NK-92 treated with Interleukin-12 subunit alpha and Interleukin-12 subunit beta, amount 100 ng/mL, for 24 hours (cell line): Measurements from ENCODE around the gene PLAC9.
A peak's percentile ranks its signal among the peaks of the same experiment; 100 is the strongest.

Experiments
- DNase-seq: peaks from one replicate; lab custom pipeline; 2025; lab: John Stamatoyannopoulos, UW

PLAC9 gene

DNA sequence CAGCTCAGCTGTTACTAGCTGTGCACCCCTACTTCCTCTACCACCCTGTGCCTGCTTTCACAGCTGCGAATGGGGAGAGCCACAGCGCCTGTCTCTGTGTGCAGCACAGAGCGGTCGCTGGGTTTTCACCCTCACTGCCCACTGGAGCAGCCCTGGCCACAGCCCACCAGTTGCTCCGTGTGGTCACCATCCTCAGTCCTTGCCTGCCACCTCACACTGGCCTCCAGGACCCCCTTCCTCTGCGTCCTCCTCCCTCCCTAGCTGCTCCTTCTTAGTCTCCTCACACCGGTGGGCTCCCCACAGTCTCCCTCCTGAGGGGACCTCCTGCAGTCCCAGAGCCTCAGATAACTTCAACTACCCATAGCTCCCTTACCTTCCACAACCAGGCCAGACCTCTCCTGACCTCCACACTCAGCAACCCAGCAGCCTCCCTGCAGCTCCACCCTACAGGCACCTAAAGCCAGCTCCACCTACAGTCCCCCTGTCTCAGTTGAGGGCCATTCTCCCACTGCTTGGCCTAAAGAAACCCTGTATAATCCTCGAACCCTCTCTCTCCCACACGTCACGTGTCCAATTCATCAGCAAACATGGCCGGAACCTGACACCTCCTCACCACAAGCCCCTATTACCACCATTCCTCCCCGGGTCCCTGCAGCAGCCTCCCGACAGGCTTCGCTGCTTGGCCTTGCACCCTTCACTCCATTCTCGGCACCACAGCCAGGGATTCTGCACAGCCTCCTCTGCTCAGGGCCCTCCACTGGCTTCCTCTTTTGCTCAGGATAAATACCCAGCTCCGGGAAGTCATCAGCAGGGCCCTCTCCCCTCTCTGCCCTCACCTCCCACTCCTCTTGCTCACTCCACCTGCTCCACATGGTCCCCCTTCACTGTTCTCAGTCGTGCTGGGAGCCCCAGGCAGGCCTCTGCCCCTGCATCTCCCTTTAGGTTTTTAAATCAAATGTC, 28.1 kb downstream of the PLAC9 start:
- DNase-seq = no peak

DNA sequence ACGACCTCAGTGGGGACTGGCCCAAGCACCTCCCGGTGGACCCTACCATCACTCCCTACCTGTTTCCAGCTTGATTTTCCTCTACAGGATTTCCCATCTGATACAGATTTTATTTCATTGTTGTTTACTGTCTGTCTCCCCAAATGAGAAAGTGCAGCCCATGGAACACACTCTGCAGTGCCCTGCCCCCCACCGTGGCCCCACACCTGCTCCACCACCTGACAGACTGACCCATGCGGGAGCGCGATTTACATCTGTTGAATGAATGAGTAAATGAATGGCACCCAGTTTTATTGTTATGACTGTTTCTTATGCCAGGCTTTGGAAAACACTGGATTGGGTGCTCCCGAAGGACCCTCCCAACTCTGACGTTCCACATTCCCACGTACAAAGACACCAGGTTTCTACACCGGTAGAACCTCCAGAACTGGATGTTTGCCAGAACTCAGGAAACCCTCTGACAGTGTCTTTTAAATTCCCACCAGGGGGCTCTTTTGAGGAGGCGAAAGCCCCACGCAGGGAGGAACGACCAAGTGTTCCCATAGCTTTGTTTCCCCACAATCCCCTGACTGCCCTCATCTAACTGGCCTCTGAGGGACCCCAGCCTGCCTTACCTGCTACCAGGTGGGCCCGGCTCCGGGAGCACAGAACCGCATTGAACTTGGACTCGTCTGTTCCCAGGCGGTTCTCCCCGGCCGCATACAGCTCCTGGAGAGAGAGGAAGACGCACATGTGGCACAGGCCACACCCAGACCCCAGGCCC, 29.0 kb downstream of the PLAC9 start:
- DNase-seq = no peak

DNA sequence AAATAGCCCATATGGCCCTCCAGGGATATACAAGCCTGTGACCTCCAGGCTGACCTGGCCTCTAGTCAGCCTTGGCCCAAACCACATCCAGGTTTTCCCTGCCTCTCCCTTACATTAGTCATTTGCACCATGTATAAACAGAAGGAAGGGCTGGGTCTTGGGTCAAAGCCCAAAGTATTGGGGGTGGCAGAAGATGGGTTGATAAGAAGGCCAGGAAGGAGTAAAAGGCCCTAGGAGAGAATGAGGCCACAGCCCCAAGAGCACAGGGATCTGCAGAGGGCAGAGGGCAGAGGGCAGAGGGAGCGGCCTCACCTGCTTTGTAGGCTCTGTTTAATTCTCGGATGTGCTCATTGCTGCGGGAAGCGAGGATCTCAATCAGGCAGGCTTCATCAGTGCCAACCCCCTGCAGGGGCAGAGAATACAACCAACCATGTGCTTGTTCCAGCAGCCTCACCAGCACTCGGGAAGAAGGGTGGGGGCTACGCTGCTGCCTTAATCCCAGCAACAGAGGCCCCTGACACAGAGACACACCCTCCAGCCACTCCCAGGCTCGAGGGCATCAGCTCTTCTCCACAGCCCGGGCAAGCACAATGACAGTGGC, 31.3 kb downstream of the PLAC9 start:
- DNase-seq = no peak

DNA sequence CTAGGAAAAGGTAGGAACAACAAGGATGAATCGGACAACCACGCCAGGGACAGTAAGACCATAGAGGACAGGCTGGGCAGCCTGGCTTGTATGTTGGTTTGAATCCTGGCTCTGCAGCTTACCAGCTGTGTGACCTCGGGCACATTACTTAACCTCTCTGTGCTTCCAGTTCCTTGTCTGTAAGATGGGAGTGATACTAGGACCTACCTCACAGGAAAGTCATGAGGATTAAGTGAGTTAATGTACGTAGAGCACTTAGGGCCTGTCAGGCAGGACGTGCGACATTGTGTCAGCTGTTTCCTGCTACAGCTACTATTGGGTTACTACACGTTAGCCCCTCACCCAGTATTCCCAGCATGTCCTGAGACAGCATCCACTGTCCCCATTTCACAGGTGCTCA, 32.1 kb downstream of the PLAC9 start:
- no peak for DNase-seq

DNA sequence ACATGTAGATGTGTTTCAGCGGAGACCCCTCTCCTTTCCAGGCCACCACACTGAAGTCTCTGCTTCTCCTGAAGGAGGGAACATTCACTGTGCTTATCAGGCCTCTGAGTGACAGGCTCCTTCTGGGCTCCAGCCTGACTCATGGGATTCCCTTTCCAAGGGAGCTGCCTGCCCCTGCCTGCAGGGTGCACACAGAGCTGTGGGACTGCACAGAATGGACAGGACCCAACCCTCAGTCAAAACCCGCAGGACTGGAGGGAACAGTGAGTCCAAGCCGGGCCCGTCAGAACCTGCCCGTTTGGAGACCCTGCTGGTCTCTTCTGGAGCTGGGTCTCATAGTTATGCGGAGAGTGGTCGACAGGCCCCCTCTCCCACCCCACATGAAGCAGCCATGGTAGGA, 32.6 kb downstream of the PLAC9 start:
- no peak for DNase-seq

DNA sequence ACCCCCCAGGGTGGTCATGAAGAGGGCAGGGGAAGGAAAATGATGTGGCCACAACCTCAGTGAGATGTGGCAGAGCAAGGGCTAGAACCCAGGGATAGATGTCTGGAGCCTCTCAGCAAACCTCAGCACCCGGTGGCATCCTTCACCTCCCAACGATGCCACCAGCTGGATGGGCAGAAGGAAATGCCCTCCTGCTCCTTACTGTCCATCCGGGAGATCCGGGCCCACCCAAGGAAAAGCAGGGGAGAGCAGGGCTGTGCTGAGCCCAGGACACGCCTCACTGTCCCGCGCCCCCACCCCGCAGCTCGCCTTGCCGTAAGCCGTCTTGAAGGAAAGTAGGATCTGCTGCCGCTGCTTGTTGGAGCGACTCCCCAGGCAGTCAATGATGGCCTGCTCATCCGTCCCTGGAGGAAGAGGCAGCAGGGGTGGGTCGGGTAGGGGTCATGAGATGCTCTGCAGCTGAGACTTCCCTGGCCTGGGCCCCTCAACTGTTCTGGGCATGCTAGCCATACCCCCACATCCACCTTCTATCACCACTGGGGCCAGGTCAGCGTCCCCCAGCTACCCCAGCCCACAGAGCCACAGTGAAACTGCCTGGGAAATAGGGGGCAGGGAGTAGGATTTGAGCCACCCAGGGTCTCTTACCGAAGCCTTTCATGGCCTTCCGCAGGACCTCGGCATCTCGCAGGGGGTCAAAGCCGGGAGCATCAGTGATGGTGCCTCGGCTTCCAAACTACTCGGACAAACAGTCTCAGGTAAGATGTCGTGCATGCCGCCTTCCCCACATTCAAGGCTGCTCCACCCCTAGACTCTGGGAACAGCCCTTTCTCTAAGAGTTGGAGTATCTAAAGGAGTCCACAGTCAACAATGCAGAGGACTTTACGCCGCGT, 34.3 kb downstream of the PLAC9 start:
- no peak for DNase-seq

DNA sequence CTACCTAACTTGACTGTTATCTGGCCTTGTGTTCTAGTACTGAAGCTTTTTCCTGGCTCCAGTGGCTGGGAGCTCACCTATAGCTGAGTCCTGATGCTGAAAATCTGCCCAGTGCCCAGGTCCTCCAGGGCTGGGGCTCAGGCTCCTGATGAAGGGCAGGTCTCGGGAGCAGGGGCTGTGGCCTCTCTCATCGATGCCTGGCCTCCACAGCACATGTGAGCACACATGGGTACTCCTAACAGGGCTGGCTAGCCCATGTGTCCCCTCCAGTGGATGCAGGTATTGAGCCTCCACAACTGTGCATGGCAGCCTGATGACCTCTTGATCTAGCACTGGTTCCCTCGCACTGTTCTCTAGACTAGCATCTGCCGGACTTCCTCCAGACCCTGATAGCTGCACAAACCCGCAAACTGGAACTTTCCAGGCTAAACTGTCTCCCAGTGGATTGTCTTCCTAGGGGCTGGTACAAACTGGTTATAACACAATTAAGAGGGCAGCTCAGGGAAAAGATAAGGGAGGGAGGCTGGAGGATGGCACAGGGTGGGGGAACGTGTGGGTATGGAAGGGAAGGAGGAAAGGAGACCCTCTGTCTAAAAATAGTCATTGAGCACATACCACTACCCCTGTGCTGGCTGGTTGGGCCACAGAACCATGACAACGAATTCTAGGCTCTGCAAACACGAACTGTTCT, 35.1 kb downstream of the PLAC9 start:
- no peak for DNase-seq

DNA sequence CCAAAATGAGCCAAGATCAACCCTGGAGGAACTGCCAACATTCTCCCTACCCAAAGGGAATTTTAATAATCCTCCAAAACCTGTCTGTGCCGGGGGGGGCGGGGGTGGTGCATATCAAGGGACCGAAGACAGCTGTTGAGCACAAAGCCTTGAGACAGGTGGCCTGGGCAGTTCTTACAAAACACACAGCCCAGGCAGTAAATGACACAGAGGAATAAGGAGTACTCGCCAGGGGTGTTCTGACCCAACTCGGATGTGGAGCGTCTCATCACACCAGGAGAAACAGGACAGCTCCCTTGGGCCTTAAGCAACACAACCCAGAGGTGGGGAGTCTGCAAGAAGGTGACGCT, 35.6 kb downstream of the PLAC9 start:
- DNase-seq = no peak

DNA sequence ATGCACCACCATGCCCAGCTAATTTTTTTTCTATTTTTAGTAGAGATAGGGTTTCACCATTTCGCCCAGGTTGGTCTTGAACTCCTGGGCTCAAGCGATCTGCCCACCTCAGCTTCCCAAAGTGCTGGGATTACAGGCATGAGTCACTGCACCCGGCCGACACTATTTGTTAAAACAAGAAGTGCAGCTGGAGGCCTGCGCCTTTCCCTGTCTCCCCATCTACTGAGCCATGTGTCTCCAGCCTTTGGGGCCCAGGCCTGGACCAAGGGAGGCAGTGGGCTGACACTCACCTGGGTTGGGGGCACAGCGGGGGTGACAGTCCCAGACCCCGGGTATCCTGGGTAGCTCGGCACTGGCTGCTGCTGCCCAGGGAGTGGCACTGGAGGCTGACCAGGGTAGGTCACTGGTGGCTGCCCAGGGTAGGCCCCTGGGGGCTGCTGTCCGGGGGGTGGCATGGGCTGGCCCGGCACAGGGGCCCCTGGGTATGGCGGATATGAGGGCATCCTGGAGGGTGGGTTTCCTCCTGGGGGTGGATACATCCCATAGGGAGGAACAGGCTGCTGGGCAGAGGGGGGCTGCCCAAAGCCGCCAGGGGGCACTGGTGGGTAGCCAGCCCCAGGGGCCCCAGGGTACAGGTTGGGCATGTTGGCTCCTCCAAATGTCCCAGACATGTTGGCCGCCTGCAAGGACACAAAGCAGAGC, 36.3 kb downstream of the PLAC9 start:
- peak; percentile 7 for DNase-seq

DNA sequence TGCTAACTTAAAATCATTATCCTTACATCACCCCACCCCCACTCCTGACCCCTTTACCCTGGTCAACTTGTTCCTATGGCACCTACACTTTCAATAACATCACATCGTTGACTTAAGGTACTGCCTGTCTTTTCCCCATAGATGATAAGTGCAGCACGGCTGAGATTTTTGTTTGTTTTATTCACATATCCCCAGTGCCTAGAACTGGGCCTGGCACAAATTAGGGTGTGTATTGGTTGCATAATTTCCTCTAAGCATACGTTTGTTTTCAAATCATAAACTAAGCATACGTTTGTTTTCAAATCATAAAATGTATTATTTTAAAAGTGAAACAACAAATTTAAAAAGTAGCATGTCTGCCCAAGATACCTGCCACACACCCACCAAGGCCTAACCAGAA, 37.5 kb downstream of the PLAC9 start:
- DNase-seq = no peak

DNA sequence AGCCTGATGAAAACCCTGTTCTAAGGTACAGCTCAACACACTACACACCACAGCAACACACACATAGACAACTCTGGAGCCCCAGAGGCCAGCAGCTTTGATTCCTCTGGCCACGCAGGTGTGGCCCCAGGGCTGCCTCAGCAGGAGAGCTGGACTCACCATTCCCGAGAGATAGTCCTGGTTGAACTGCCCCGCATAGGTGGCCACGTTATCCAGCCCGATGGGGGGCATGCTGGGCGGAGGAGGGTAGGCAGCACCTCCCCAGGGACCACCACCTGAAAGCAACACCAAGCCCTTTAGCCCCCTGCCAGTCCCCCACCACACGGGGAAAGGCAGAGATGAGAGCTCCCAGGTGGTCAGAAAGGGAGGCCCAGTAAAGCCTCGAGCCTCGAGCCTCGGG, 38.1 kb downstream of the PLAC9 start:
- no peak for DNase-seq

DNA sequence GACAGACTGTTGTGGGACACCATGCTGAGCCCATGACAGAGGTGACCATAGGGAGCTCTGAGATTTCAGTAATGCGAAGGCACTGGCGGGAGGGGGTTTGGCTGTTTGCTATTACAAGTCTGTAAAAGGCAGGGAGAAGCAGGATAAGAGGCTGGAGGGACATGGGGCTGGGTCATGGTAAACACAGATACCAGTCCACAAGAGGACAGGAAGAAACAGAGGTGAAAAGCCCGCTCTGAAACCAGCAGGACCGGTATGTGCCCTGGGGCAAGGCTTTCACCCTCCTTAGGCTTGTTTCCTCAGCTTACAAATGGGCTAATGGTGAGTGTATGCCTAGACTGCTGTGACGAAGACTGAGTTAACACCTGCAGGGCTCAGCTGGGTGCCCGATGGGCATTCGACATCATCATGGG, 38.7 kb downstream of the PLAC9 start:
- no peak for DNase-seq

DNA sequence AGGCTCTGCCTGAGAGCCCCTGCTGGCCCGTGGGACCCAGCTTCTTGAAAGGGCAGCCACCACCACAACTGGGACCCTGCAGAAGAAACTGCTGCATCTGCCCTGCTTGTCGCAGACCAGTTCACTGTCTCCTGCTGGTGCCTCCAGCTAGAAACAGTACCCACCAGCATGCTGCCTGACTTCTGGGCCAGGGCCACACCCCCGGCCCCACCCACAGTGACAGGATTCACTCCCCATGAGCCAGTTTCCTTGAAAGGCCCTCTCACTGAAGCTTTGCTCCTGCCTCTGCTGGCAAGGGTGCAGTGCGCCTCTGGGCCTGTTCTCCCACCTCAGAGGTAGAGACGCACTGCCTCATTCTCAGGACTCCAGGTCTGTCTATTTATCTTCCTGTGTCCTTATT, 40.4 kb downstream of the PLAC9 start:
- DNase-seq = no peak

DNA sequence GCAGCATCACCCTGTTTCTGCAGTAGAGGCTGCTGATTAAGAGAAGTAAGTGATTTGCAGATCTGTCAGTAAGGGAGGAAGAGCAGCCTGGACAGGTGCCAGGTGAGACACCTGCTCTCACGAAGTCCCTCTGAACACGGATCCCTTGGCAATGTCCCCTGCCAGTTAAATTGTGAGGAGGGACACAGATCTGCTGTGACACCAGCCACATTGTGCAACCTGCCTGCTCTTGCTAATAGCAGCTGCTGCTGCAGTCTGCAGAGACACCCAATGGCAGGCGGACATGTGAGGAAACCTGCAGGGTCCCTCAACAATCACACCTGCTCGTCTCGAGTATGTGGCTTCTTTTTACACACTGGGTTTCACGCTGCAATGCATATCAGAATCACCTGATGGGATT, 40.9 kb downstream of the PLAC9 start:
- no peak for DNase-seq

DNA sequence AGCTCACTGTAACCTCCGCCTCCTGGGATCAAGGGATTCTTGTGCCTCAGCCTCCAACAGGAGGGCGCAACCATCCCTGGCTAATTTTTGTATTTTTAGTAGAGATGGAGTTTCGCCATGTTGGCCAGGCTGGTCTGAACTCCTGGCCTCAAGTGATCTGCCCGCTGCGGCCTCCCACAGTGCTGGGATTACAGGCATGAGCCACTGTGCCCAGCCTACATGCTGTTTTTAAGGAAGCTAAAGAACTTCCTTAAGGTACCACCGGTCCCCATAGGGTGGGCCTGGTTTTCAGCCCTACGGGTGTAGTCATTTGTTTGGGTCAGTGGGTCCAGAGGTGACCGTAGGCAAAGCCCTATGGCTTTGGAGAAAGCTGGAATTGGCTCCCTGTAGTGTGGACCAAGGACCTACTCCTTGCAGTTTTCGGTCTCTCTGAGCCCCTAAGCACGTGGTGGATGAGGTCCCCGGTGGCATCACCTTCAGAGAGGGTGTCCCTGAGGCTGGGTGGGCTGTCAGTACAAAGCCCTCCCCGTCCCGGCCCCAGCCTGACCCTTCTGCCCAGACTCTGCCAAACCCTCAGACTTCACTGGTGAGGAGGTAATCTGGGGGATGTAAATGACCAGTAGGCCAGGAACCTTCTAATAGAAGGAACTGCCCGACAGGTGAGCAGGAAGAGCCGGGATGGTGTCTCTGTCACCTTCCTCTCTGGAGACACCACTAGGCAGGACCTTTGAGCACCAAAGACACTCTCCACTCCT, 42.3 kb downstream of the PLAC9 start:
- no peak for DNase-seq

DNA sequence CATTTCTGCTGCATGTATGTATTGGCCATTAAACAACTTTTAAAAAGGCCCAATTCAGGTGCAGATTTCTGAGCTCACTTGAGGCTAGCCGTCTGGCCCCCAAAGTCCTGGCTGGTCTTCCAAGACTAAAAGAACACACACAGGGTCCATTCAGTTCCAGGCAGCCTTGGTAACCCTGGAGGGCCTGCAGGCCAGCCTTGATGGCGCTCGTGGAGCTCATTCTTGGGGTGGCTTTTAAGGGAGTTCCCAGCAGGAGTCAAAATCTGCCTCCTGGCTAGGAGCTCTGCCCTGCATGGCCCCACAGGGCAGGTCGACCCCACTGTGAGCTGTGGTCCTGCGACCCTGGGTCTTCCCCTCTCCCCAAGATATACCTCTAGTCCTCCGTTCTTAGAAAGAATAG, 44.0 kb downstream of the PLAC9 start:
- no peak for DNase-seq

DNA sequence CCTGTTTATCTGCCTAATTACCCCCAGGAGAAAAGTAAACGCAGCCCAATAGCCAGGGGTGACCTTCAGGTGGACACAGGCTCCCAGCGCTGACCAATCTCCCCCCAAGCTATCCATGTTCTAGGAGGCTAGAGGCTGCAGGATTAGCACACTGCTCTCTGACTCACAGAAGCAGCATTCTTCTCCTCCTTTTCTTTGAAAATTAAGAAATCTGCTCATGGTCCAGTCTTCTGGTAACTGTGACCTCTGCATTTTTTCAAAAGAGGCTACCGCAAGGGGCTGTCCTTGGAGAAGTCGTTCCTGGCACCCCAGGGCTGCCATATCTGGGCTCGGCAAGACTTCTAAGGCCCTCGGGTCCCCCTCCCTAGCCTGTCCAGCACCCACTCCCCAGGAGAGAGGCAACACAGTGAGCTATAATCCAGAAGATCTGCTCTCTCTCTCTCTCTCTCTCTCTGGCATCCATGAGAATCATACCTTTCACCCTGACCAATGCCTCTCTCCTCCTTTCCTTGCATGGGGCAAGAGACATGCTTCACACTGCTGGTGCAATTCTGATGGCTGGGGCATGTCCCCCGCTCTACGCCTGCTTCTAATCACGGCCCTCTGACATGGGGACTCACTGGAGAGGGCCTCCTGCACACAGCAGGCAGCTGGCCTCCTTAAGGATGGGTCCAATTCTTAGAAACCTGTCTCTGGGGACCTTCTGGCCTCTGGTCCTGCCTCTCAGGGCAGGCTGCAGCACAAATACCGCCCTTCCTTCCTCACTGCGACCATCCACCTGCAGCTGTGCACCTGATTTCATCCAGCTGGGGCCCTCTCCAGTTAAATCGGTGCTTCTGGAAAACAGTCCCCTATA, 45.5 kb downstream of the PLAC9 start:
- no peak for DNase-seq

DNA sequence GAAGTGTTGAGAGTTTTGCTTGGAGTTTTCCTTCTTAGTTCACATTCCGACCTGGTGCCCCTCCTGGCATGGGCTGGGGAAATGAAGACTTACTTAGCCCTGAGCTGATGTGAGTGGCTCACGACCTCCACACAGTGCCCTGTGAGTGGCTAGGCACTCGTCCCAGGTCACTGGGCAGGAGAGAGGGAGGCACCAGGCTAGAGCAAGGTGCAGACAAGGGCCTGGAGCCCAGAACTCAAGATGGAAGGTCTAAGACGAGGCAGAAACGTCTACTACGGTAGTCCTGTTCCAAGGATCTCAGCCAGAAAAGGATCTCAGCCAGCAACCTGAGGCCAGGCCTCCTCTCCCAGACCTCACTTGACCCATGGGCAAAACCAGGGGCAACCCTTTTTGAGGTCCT, 50.5 kb downstream of the PLAC9 start:
- no peak for DNase-seq

DNA sequence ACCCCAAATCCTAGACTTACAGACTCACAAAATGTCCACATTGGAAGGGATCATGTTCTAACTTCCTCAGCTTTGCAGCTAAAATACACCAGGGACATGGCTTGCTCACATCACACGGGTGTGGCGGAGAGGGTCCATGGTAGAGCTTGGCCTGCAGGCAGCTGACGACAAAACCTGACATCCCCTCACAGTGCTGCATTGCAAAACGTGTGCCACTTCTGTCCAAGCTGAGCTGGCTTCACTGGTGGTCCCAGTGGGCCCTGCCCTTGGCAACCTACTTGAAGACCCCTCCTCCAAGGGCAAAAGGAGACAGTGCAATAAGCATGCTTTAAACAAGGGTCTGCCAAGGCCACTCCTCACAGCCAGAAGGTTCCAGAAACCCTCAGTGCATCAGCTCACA, 50.9 kb downstream of the PLAC9 start:
- DNase-seq = no peak
